Stimulated activated CD8-positive, alpha-beta memory T cell treated with anti-CD3 and anti-CD28 coated beads, Interleukin-12 subunit alpha, Interleukin-12 subunit beta, amount 100 ng/mL, for 24 hours (primary cell): Measurements from ENCODE around the gene KL.

Experiments used
- DNase-seq: peaks from one replicate; pipeline ENCODE4 v3.0.0-alpha.2; 2020; ENCODE audit errors: extremely low read depth

Gene KL

GRCh38 chr13:33004511-33004910 lies 11.7 kb upstream of the KL start:
- DNase-seq: no peak

DNA sequence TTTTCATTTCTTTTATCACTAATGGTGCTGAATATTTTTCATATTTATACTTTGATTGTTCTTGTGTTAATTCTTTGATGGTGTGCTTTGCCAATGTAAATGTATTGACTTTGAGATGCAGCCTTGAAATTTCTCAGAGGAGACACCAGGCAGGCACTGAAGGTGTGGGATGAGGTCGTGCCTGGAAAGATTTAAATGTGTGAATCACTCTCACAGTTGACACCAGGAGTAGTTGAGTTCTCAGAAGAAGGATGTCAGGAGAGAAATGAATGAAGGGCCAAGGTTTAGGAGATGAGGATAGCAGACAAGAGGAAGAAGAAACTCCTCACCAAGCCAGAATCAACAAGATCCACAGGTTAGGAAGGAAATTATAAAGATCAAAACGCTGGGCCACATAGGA lies 10.1 kb upstream of the KL start:
- DNase-seq: no peak

DNA sequence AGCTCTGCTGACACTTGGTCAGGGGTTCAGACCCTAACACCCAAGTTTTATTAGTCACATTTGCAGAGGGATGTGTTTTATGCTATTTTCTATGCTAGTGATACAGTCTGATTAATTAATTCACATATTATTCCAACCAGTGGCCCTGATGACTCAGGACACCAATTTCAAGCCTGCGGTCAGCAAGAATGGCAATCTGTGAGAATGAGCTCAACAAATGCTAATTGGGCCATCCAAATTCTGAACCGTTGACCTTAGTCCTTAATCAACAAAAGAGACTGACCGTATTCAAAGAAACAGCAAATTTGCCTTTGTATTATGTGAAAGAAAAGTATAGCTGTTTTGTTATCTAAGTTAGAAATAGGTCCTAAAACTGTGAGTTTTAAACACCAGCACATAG lies 9.6 kb upstream of the KL start:
- DNase-seq: no peak

GRCh38 chr13:33007237-33007636 lies 9.0 kb upstream of the KL start:
- DNase-seq: no peak

GRCh38 chr13:33007950-33008349 lies 8.3 kb upstream of the KL start:
- DNase-seq: no peak

DNA sequence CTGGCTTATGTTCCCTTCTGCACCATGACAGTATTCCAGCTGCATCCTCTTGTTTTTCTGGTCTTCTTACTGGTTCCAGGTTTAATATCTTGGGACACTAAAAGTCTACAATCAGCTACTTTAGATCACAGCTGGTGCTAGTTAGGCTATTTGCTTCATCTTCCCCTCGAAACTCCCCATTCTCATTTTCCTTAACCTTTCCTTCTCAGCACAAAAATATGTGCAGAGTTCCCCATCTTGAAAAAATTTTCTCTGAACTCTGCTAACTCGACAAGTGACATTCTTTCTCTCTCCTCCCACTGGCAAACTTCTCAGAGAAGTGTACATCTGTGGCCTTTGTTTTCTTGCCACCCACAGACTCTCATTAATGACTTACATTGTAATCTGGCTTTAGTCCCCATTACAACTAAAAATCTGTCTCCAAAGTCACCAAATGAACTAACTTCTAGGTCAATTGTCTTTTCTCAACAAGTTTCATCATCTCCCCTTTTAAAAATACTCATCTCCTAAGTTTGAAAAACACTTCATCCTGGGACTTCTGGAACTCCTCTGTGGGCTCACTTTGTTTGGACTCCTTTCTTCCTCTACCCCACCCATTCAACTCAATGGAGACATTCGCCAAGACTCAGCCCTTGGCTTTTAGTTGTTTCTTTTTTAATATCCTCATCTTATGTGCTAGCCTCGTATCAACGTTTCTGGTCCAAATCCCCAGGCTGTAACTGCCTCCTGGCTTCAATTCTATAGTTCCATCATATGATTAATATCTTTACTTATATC lies 7.1 kb upstream of the KL start:
- no peak for DNase-seq

DNA sequence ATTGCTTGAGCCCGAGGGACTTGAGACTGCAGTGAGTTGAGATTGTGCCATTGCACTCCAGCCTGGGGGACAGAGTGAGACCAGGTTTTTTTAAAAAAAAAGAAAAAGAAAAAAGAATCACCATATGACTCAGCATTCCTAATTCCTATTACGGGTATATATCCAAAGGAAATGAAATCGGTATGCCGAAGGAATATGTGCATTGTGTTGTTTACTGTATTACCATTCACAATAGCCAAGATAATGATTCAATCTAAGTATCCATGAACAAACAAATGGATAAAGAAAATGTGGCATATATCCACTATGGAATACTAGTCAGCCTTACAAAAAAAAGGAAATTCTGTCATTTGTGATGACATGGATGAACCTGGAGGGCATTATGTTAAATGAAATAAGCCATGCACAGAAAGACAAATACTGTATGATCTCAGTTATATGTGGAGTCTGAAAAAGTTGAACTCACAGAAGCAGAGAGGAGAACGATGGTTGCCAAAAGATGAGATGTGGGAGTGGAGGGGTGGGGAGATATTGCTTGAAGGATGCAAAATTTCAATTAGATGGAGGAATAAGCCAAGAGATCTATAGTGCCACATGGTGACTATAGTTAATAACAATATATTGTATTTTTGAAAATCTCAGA lies 4.3 kb upstream of the KL start:
- no peak for DNase-seq

DNA sequence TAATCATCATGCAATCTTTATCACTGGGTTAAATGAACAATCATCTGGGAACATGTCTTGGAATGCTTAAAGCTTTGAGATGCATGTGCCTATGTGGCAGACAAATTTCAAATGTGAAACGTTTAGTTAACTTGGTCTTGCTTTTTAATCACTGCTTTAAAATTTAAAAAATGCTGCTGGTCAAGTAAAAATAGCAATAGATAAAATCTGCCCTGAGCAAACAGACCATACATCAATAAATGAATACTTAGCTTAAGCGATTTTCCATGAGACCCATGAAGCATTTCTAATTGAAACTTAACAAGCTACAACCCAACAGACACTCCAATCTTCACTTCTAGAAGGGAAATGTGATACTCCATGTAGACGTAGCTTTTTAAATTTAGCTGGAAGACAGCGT lies 1.9 kb upstream of the KL start:
- no peak for DNase-seq

DNA sequence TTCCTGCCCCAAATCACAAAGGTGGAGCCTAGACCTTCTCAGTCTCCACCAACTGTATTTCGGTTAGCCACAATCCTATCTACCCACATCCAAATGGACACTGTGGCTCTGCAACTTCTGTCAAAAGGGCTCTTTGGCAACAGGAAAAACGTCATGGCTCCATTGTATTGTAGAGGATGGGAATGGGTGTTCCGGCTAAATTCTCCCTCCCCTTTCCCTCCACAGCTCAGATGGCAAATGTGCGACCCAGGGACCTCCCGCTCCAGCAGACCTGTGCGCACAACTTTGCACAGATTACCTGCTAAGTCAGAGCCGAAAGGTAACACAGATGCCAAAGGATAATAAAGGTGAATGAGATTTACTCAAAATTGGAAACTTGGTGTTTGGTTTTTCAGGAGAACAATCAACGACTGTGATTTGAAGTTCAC lies 968 bp upstream of the KL start:
- no peak for DNase-seq

DNA sequence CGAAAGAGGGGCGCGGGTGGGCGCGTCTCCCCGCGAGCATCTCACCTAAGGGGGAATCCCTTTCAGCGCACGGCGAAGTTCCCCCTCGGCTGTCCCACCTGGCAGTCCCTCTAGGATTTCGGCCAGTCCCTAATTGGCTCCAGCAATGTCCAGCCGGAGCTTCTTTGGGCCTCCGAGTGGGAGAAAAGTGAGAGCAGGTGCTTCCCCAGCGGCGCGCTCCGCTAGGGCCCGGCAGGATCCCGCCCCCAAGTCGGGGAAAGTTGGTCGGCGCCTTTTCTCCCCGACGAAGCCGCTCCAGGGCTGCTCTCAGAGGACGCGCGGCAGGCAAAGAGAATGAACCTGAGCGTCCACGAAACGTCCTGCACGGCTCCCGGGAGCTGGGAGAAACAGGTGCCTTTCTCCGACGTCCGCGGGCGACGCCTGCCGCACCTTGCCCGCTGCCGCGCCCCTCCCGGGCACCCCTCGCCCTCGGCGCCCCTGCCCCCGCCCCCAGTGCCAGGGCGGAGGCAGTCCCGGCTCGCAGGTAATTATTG lies 366 bp upstream of the KL start:
- no peak for DNase-seq

DNA sequence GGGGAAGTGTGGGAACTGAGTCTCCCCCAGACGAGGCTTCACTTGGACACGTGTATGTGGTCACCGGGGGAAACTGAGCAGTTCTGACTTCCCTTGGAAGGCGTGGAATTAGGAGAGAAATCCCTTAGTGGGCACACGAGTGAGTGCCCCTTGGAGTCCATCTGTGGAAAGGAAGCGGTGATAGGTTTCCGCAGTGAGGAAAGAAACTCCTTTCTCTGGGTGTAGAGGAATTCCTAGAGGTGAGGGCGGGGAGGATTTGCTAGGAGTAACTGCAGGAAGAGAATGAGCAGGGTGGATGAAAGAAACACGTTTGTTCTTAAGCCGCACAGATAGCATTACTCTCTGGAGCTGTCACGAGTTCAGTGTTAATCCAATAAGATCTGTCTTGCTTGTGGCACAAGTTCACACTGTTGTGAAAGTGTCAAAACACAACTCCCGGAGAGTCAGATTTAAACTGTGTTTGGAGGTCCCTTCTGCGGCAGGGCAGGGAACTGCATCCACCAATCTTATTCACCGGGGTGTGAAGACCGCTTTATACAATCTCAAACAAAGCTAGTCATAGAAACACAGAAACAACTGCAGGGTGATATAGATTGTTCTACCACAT lies 1.2 kb downstream of the KL start:
- no peak for DNase-seq

- DNase-seq: no peak
These were observed 2.7 kb downstream of the KL start for GRCh38 chr13:33018886-33019285.

- no peak for DNase-seq
These were observed 6.8 kb downstream of the KL start for GRCh38 chr13:33022986-33023385.

GRCh38 chr13:33025220-33025744 lies 9.1 kb downstream of the KL start:
- DNase-seq: no peak

- no peak for DNase-seq
These were observed 10.4 kb downstream of the KL start for GRCh38 chr13:33026489-33027152.

- no peak for DNase-seq
These were observed 12.4 kb downstream of the KL start for GRCh38 chr13:33028620-33029019.

DNA sequence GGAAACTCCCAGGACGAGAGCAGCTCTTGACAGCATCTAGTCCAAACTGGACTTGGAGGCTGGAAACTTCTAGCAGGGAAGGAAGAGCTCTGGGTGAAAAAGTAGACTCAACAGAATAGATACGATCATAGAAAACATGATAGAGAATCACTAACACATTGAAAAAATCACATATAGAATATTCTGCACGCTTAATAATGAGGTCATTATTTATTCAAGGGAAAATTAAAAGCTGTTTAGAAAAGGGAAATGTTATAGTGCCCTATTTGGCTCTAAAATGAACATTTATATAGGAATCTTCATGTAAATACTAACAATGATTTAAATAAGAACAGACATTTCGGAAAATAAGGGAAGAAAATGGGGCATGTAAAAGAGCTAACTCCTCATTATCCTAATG lies 15.1 kb downstream of the KL start:
- no peak for DNase-seq

- DNase-seq: no peak
These were observed 15.9 kb downstream of the KL start for GRCh38 chr13:33032037-33032625.

- DNase-seq: no peak
These were observed 17.0 kb downstream of the KL start for GRCh38 chr13:33033051-33033812.

- DNase-seq: no peak
These were observed 17.8 kb downstream of the KL start for GRCh38 chr13:33033986-33034385.
